Spinal cord (tissue), 10 donors: ENCODE results near the gene ZNF219. TPM values are rescaled to one million over a fixed set of nuclear protein-coding genes. Genes with fewer than 3 reads are reported as not detected.

ENCODE experiments used
- DNase-seq, 6 donors: peaks; one replicate each; pipeline versions ENCODE4 v3.0.0 to v3.0.0-alpha.2; 2013 to 2015; ENCODE audit warnings: low spot score in 6 of 6, low read depth in 4 of 6
- H3K27ac ChIP-seq: one replicate; pipeline ENCODE4 v1.5.1; 2013; ENCODE audit warnings: low read depth, low read length, control low read depth
- H3K27me3 ChIP-seq: one replicate; pipeline ENCODE4 v1.6.1; 2013; ENCODE audit warnings: low read length; ENCODE audit not compliant: control insufficient read depth, insufficient read depth
- H3K36me3 ChIP-seq: one replicate; pipeline ENCODE4 v1.6.1; 2013; ENCODE audit warnings: low read length; ENCODE audit not compliant: control insufficient read depth, insufficient read depth
- H3K4me1 ChIP-seq: one replicate; pipeline ENCODE4 v1.6.1; 2013; ENCODE audit warnings: low read length; ENCODE audit not compliant: control insufficient read depth, insufficient read depth
- H3K4me3 ChIP-seq: one replicate; pipeline ENCODE4 v1.5.1; 2013; ENCODE audit warnings: low read depth, low read length, control low read depth
- H3K9me3 ChIP-seq: one replicate; pipeline ENCODE4 v1.6.1; 2013; ENCODE audit warnings: low read length; ENCODE audit not compliant: control insufficient read depth, insufficient read depth
- WGBS: methylation state at CpG from one replicate; pipeline ENCODE4 v1.1.5; 2013; ENCODE audit warnings: missing lambda C conversion rate; ENCODE audit not compliant: insufficient coverage; 5-methylcytosine and 5-hydroxymethylcytosine counted together
- long read RNA-seq, 4 donors: transcript quantifications; one replicate each; lab custom pipeline, GENCODE V29; 2026
- polyA plus RNA-seq, 2 donors: library from polyadenylated mRNA; unstranded; fragments of 120-200 nt; gene quantifications; one replicate each; pipeline ENCODE4 v1.2.1, GENCODE V29; 2013; ENCODE audit not compliant: insufficient read length in 2 of 2
- total RNA-seq, 2 donors: library from RNA; depleted of rRNA in 1 of 2; stranded (reverse); fragments of 120-200 nt in 1 of 2; fragments of >200 nt in 1 of 2; gene quantifications; one replicate each; pipeline versions ENCODE4 v1.2.3 to v1.2.4, GENCODE V29; 2013 to 2014
- donor health status: healthy.

Gene ZNF219
- total RNA-seq = 10 to 100 TPM in 1 of 2 donors, 1 to 10 TPM in 1; 4.7 to 16.3 TPM
- polyA plus RNA-seq = 10 to 100 TPM; 39.1 to 48.8 TPM
- long read RNA-seq, donor 1, transcript ZNF219-201 (5 exons, 3,071 nt) = major isoform, 6 of 18 reads
- long read RNA-seq, donor 1, partial matches to known transcripts = 9 of 18 reads
- long read RNA-seq, donor 1, other reads (novel, unspliced or antisense) = 0 of 18 reads
- long read RNA-seq, donor 2, partial matches to known transcripts = 16 of 19 reads
- long read RNA-seq, donor 2, other reads (novel, unspliced or antisense) = 0 of 19 reads
- long read RNA-seq, donor 3, partial matches to known transcripts = 9 of 14 reads
- long read RNA-seq, donor 3, other reads (novel, unspliced or antisense) = 0 of 14 reads
- long read RNA-seq, donor 4, transcript ZNF219-201 (5 exons, 3,071 nt) = major isoform, 5 of 23 reads
- long read RNA-seq, donor 4, partial matches to known transcripts = 14 of 23 reads
- long read RNA-seq, donor 4, other reads (novel, unspliced or antisense) = 0 of 23 reads

DNA sequence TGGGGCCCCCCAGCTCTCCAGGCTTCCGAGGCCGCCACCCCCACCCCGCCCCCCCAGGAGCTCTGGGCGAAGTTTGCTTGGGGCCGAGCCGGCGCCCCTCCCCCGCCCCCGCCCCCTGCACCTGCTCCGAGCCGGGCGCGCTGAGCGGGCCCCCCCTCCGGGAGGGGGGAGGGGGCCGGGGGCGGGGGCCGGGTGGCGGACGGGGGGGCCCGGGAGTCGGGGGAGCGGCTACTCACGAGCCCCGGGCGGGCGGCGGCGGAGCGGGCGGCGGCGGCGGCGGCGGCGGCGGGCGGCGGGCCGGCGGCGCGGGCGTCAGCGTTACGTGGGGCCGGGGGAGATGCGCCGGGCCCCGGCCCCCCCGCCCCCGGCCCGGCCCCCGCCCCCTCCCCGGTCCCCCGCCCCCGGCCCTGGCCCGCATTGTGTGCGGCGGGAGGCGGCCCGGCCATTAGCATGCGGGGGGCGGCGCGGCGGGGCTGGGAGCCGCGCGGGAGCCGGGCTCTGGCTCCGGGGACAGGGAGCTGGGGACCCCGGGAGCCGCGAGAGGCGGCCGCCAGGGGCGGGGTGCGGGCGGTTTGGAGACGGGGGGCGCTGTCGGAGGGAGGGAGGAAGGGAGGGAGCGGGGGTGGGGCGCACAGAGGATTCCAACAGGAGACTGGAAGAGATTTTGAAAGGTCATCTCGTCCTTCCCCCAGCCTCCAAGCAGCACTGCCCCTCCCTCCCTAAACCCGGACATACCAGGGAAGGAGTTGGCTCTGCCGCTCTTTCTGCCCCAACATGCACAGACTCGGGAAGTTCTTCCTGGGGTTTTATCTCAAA lies at the start of gene ZNF219:
Gene ZNF219, minus strand, starts transcription at position 580 of the 816 bp plus-strand sequence. CDS start 5,064 bp downstream, outside the sequence.
- peak in 2 of 6 donors; percentile 87 for DNase-seq
- 0% methylated on average over 16 of the region's 90 CpGs for WGBS
- Histone ChIP-seq H3K4me3 (peak within 1 kb of the TSS; percentile 75), H3K4me1 (peaks cover 46% of the 10 kb centered on the region), H3K27me3 (no peaks in the 10 kb centered on the region), H3K9me3 (no peaks in the 10 kb centered on the region), H3K36me3 (peaks cover 1% of the 10 kb centered on the region), H3K27ac (peak within 1 kb of the TSS; percentile 92)

DNA sequence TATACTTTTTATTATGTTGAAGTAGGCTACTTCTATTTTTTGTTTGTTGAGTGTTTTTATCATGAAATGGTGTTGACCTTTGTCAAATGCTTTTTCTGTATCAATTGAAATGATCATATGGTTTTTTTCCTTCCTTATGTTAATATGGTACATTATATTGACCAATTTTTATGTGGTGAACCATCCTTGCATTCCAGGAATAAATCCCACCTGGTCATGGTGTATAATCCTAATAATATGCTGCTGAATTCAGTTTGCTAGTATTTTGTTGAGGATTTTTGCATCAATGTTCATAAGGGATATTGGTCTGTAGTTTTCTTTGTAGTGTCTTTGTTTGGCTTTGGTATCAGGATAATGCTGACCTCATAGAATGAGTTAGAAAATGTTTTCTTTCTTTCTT lies 47.0 kb upstream of the ZNF219 start:
- no peaks in the 10 kb centered on the region for H3K27me3 ChIP-seq
- no peak overlapping the region for H3K4me3 ChIP-seq
- no peaks in the 10 kb centered on the region for H3K4me1 ChIP-seq
- H3K27ac ChIP-seq = no peak overlapping the region
- H3K9me3 ChIP-seq = peaks cover 5% of the 10 kb centered on the region
- no peak for DNase-seq
- no peaks in the 10 kb centered on the region for H3K36me3 ChIP-seq

DNA sequence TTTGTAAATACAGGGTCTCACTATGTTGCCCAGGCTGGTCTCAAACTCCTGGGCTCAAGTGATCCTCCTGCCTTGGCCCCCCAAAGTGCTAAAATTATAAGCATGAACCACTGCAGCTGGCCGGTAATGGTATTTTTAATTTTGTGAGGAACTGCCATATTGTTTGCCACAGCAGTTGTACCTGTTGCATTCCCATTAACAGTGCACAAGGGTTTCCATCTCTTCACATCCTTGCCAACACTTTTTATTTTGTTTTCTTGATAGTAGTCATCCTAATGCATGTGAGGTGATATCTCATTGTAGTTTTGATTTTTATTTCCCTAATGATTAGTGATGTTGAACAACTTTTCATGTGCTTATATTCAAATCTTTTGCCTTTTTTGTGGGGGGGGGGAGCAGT lies 43.9 kb upstream of the ZNF219 start:
- Histone ChIP-seq H3K4me1 (no peaks in the 10 kb centered on the region), H3K4me3 (no peak overlapping the region), H3K27ac (no peak overlapping the region), H3K9me3 (peaks cover 5% of the 10 kb centered on the region), H3K36me3 (no peaks in the 10 kb centered on the region), H3K27me3 (no peaks in the 10 kb centered on the region)
- 100% methylated on average over 1 of the region's 1 CpG for WGBS
- no peak for DNase-seq

DNA sequence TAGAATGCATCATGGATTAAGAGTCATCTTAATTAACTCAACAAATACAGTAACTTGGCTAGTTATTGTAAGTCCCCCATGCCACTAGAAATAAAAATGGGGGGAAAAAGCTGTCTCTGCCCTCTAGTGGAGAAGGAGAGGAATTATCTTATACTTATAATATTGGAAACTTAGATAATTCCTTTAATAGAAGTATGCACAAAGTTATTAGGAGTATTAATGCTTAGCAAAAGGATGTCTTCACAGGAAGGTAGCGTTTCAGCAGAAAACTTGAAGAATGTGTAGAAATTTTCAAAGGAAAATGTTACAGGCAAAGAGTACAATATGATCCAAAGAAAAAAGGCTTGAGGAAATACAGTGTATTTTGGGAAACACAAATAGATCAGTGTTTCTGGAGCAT lies 37.6 kb upstream of the ZNF219 start:
- Histone ChIP-seq H3K9me3 (no peaks in the 10 kb centered on the region), H3K27ac (no peak overlapping the region), H3K36me3 (no peaks in the 10 kb centered on the region), H3K4me1 (no peaks in the 10 kb centered on the region), H3K27me3 (no peaks in the 10 kb centered on the region), H3K4me3 (no peak overlapping the region)
- DNase-seq = peak in 2 of 6 donors; percentile 2 to 4
- WGBS = 13% methylated on average over 1 of the region's 1 CpG

DNA sequence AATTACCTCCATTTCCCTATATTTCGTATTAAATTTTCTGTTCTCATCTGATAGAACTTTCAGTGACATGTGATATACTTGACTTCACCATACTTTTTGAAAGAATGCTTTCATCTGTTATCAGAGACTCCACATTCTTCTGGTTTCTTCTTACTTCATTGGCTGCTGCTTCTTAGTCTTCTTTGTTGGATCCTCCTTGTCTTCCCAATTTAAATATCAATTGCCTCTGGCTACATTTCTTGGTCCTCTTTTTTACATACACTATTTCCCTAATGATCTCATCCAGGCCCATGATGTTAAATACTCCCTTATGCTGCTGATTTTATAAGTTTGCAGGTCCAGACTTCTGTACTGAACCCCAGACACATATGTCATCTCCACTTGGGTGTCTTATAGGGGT lies 35.4 kb upstream of the ZNF219 start:
- H3K27me3 ChIP-seq = no peaks in the 10 kb centered on the region
- WGBS = no CpG with 5 or more reads among the region's 1 CpG
- H3K36me3 ChIP-seq = no peaks in the 10 kb centered on the region
- H3K27ac ChIP-seq = no peak overlapping the region
- H3K9me3 ChIP-seq = no peaks in the 10 kb centered on the region
- no peak overlapping the region for H3K4me3 ChIP-seq
- DNase-seq = no peak
- no peaks in the 10 kb centered on the region for H3K4me1 ChIP-seq

DNA sequence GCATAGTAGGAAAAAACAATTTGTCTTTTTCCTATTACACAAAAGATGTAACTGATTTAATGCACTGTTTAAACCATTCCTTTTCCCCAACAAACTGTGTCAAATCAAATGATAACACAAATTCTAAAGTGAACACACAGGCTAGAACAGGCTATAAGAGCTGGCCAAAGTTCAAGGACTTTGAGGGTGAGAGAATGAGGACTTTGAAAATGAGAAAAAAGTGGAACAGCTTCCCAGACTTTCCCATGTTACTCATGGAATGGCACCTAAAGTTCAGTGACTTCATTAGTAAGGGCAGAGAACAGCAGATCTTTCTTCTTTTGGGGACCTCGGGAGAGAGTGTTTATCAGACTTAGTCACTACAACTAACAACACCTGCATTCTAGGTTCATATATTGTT lies 25.0 kb upstream of the ZNF219 start:
- Histone ChIP-seq H3K4me3 (no peak overlapping the region), H3K27ac (no peak overlapping the region), H3K27me3 (no peaks in the 10 kb centered on the region), H3K9me3 (no peaks in the 10 kb centered on the region), H3K4me1 (no peaks in the 10 kb centered on the region), H3K36me3 (no peaks in the 10 kb centered on the region)
- WGBS = no CpG with 5 or more reads among the region's 1 CpG
- no peak for DNase-seq

DNA sequence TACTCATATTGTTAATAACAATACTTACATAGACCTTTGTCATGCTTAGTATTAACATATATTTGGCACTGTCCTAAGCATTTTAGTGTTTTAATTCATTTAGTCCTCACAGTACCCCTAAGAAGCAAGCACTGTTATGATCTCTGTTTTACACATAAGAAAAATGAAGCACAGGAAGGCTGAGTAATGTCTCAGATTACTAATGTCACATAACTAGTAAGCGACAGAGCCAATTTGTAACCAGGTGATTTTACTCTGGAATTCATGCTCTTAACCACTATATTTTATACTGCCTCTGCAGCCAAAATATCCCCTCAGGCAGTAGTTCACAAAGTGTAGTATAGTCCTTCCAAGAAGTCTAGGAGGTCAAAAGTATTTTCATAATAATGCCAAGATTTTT lies 22.7 kb upstream of the ZNF219 start:
- no peak overlapping the region for H3K4me3 ChIP-seq
- no peak for DNase-seq
- H3K27ac ChIP-seq = no peak overlapping the region
- no peaks in the 10 kb centered on the region for H3K36me3 ChIP-seq
- H3K9me3 ChIP-seq = no peaks in the 10 kb centered on the region
- no CpG with 5 or more reads among the region's 1 CpG for WGBS
- H3K4me1 ChIP-seq = no peaks in the 10 kb centered on the region
- H3K27me3 ChIP-seq = no peaks in the 10 kb centered on the region

DNA sequence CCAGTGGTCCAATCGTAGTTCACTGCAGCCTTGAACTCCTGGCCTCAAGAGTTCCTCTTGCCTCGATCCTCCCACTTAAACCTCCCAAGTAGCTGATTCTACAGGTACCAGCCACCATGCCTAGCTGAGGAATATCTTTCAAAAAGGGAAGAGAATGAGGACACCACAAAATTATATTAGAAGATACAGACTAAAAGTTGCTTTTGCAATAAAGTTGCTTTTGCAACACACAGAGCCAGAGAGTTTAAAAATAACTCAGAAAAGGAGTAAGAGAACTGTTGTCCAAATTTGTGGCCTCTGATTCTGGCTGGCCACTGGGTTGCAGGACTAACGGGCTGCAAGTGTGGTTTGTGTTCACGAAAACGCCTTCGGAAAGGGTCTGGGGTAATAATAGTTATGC lies 22.2 kb upstream of the ZNF219 start:
- Histone ChIP-seq H3K27ac (no peak overlapping the region), H3K36me3 (no peaks in the 10 kb centered on the region), H3K9me3 (no peaks in the 10 kb centered on the region), H3K4me1 (no peaks in the 10 kb centered on the region), H3K4me3 (no peak overlapping the region), H3K27me3 (no peaks in the 10 kb centered on the region)
- no peak for DNase-seq
- 40% methylated on average over 1 of the region's 6 CpGs for WGBS

DNA sequence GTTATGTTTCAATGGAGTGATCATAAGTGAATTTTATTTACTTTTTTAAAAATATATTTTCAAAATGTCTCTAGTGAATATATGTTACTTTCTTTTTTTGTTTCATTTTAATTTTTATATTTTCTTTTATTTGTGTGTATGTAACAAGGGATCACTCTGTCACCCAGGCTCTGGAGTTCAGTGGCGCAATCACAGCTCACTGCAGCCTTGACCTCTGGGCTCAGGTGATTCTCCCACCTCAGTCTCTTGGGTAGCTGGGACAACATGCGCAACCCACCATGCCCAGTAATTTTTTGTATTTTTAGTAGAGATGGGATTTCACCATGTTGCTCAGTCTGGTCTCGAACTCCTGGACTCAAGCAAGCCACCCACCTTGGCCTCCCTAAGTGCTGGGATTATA lies 20.5 kb upstream of the ZNF219 start:
- H3K27me3 ChIP-seq = no peaks in the 10 kb centered on the region
- no peaks in the 10 kb centered on the region for H3K36me3 ChIP-seq
- WGBS = no CpG with 5 or more reads among the region's 3 CpGs
- no peaks in the 10 kb centered on the region for H3K4me1 ChIP-seq
- H3K27ac ChIP-seq = no peak overlapping the region
- no peak for DNase-seq
- no peak overlapping the region for H3K4me3 ChIP-seq
- no peaks in the 10 kb centered on the region for H3K9me3 ChIP-seq
